Smooth muscle cell of trachea (primary cell): ENCODE data around the gene ZNRF2. TPM values are rescaled to one million over a fixed set of nuclear protein-coding genes. Genes with fewer than 3 reads are reported as not detected.

Experiments used
- total RNA-seq: library from RNA; depleted of rRNA; stranded (reverse); fragments of >200 nt; gene quantifications from 2 replicates; pipeline ENCODE4 v1.2.1, GENCODE V29; 2014

ZNRF2 gene
- total RNA-seq, result 6.5 and 8.3 TPM in 2 replicates

DNA sequence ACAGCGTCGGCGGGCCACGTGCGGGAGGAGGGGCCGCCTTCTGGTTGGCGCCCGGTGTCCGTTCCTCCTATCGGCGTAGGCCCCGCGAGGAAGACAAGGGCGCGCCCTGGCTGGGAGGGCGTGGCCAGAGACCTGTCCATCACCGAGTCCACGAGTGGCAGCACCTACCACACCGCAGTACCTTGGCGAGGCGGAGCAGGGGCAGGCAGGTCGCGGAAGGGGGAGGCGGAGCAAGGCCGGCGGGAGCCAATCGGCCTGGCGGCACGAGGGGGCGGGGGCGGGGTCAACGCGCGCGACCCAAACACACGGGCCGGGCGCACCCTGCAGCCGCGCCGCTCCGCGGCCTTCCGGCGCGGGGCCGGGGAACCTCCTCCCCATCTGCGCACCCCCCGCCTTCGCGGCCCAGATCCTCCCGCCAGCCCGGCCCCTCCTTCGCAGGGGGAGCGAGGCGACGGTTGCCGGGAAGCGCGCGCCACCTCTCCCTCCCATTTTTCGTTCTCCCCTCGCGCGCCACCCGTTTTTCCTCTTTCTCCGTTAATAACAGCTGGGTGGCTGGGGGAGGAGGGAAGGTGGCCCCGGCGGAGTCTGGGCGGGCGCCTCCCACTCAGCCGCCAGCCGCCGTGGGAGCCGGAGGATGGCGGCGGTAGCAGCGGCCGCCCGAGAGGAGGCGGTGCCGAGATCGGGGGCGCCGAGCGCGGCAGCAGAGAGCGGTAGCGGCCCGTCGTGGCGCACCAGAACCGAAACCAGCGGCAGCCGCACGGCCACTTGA lies at the start of gene ZNRF2:
ZNRF2 (plus strand) TSS at position 300 of the 769 bp plus-strand sequence. CDS start 761 bp downstream, outside the sequence.

Other genes starting within 250 kb of the ZNRF2 start
- 18.9 and 20.2 TPM in 2 replicates for gene MTURN, start 149.6 kb upstream of the ZNRF2 start, total RNA-seq
- 6.9 and 9.9 TPM in 2 replicates for gene NOD1, start 194.2 kb downstream of the ZNRF2 start, total RNA-seq
- gene GGCT, start 220.2 kb downstream of the ZNRF2 start, total RNA-seq, result 13.9 and 19.8 TPM in 2 replicates